DOHH2 (cell line): ENCODE data around the gene SUPT6H.
"Not testable (repeated sequence)": the region's sequence is repeated elsewhere in the genome, so short reads cannot be mapped to it uniquely, and the experiment has no call there.

ENCODE experiments used
- H3F3A ChIP-seq: fragments of 200-600 bp; sonication (generic), shearing (Covaris generic); 2 replicates; pipeline ENCODE4 v1.6.0; 2016; ENCODE audit warnings: antibody characterized with exemption, mild to moderate bottlenecking; ENCODE audit not compliant: control insufficient read depth, insufficient read depth
- H3K27ac ChIP-seq: fragments of 200-600 bp; sonication (generic); 2 replicates; pipeline ENCODE4 v1.5.1; 2014; ENCODE audit warnings: low read depth, mild to moderate bottlenecking, low read length, moderate library complexity
- H3K27me3 ChIP-seq: fragments of 200-600 bp; sonication (generic); 2 replicates; pipeline ENCODE4 v1.6.1; 2014; ENCODE audit warnings: mild to moderate bottlenecking, low read length, mixed read lengths; ENCODE audit not compliant: control insufficient read depth
- H3K36me3 ChIP-seq: fragments of 200-600 bp; sonication (generic); 2 replicates; pipeline ENCODE4 v1.6.1; 2014; ENCODE audit warnings: mild to moderate bottlenecking, low read length, moderate library complexity, mixed read lengths; ENCODE audit not compliant: control insufficient read depth
- H3K4me1 ChIP-seq: fragments of 200-600 bp; sonication (generic); 2 replicates; pipeline ENCODE4 v1.6.1; 2014; ENCODE audit warnings: mild to moderate bottlenecking, low read length, mixed read lengths; ENCODE audit not compliant: control insufficient read depth
- H3K4me2 ChIP-seq: fragments of 200-600 bp; sonication (generic); 2 replicates; pipeline ENCODE4 v1.6.0; 2014; ENCODE audit warnings: mild to moderate bottlenecking, low read length, moderate library complexity
- H3K4me3 ChIP-seq: fragments of 200-600 bp; sonication (generic); 2 replicates; pipeline ENCODE4 v1.5.1; 2014; ENCODE audit warnings: mild to moderate bottlenecking, low read length, mixed read lengths
- H3K79me2 ChIP-seq: fragments of 200-600 bp; sonication (generic); 2 replicates; pipeline ENCODE4 v1.6.1; 2014; ENCODE audit warnings: mild to moderate bottlenecking, low read length, mixed read lengths; ENCODE audit not compliant: control insufficient read depth
- H3K9me2 ChIP-seq: fragments of 200-600 bp; sonication (generic); replicated peaks from 2 replicates; pipeline ENCODE4 v1.6.1; 2014; ENCODE audit warnings: mild to moderate bottlenecking, low read length, mixed read lengths; ENCODE audit not compliant: control insufficient read depth
- H3K9me3 ChIP-seq: fragments of 200-600 bp; sonication (generic); 2 replicates; pipeline ENCODE4 v1.6.1; 2014; ENCODE audit warnings: antibody characterized with exemption, low read length, mixed read lengths; ENCODE audit not compliant: control insufficient read depth, insufficient read depth
- H4K20me1 ChIP-seq: fragments of 200-600 bp; sonication (generic); 2 replicates; pipeline ENCODE4 v1.6.0; 2014; ENCODE audit warnings: low read depth, mild to moderate bottlenecking, antibody characterized with exemption, low read length, moderate library complexity; ENCODE audit not compliant: control insufficient read depth, insufficient read depth
- EZH2phosphoT487 ChIP-seq: fragments of 200-600 bp; sonication (generic); IDR thresholded peaks from 2 replicates; pipeline ENCODE4 v1.6.1; 2017; ENCODE audit warnings: borderline replicate concordance, mild to moderate bottlenecking, antibody characterized with exemption, low read length, moderate library complexity, mixed read lengths
- TF ChIP-seq, protein P1 (sequence below): fragments of 200-600 bp; sonication (generic); IDR thresholded peaks from one replicate; pipeline ENCODE4 v1.5.1; 2014; ENCODE audit warnings: antibody characterized with exemption, mild to moderate bottlenecking, low read depth, low read length; ENCODE audit not compliant: poor library complexity, severe bottlenecking

SUPT6H gene

DNA sequence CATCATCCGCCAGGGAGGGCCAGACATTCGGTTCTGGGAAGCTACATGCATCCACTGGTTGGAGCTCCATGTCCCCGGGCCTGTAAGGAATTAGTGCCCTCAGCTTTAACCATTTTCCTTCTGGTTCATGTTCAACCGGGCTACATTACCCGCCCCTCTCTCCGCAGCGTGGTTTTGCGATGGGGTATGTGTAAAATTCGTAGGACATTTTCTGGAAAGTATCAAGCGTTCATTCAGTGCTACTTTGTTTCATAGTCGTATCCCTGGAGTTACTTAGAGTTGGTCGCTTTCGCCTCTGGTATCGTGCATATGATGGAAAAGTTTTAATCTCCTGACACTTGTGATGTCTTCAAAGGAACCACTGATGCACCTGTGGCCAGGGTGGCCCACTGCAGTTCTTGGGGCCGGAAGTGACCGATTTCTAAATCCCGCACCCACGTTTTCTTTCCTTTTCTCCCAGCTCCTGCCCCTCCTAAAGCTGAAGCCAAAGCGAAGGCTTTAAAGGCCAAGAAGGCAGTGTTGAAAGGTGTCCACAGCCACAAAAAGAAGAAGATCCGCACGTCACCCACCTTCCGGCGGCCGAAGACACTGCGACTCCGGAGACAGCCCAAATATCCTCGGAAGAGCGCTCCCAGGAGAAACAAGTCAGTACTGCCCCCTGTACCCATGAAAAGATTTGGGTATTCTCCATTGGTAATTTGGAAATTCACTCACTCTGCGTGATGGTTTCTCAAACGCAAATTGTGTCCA lies 58.4 kb downstream of the SUPT6H start:
- peak overlapping the region; percentile 100 for H3K4me2 ChIP-seq
- H3K27me3 ChIP-seq = peaks cover 3% of the 10 kb centered on the region; the same call in 1 of the 2 replicates
- peak overlapping the region; percentile 98 for H3K4me3 ChIP-seq
- H3F3A ChIP-seq = peaks cover 54% of the 10 kb centered on the region
- H3K79me2 ChIP-seq = peaks cover 54% of the 10 kb centered on the region
- peak overlapping the region; percentile 93 for H3K27ac ChIP-seq
- no peaks in the 10 kb centered on the region for H3K9me3 ChIP-seq
- no peaks in the 10 kb centered on the region for H3K9me2 ChIP-seq
- H3K4me1 ChIP-seq = peaks cover 50% of the 10 kb centered on the region
- H3K36me3 ChIP-seq = peaks cover 55% of the 10 kb centered on the region
- peaks cover 22% of the 10 kb centered on the region for H4K20me1 ChIP-seq
- no peak for TF ChIP-seq EZH2phosphoT487
- TF ChIP-seq, protein P1, sequence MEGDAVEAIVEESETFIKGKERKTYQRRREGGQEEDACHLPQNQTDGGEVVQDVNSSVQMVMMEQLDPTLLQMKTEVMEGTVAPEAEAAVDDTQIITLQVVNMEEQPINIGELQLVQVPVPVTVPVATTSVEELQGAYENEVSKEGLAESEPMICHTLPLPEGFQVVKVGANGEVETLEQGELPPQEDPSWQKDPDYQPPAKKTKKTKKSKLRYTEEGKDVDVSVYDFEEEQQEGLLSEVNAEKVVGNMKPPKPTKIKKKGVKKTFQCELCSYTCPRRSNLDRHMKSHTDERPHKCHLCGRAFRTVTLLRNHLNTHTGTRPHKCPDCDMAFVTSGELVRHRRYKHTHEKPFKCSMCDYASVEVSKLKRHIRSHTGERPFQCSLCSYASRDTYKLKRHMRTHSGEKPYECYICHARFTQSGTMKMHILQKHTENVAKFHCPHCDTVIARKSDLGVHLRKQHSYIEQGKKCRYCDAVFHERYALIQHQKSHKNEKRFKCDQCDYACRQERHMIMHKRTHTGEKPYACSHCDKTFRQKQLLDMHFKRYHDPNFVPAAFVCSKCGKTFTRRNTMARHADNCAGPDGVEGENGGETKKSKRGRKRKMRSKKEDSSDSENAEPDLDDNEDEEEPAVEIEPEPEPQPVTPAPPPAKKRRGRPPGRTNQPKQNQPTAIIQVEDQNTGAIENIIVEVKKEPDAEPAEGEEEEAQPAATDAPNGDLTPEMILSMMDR = peak; percentile 44

DNA sequence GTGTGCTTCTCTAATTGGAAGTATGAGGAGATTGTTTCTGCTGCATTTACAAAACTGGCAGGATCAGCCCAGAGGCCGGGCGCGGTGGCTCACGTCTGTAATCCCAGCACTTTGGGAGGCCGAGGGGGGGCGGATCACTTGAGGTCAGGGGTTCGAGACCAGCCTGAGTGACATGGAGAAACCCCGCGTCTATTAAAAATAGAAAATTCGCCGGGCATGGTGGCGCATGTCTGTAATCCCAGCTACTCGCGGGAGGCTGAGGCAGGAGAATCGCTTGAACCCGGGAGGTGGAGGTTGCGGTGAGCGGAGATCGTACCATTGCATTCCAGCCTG lies 59.0 kb downstream of the SUPT6H start:
- H3K9me3 ChIP-seq, H3K27me3 ChIP-seq, H3K9me2 ChIP-seq: not testable (repeated sequence)
- Histone ChIP-seq H3K79me2 (peaks cover 59% of the 10 kb centered on the region), H3K4me2 (peak overlapping the region; percentile 100), H3K4me3 (peak overlapping the region; percentile 98), H3K27ac (peak overlapping the region; percentile 93), H3F3A (peaks cover 58% of the 10 kb centered on the region), H4K20me1 (peaks cover 22% of the 10 kb centered on the region), H3K4me1 (peaks cover 54% of the 10 kb centered on the region), H3K36me3 (peaks cover 60% of the 10 kb centered on the region)

DNA sequence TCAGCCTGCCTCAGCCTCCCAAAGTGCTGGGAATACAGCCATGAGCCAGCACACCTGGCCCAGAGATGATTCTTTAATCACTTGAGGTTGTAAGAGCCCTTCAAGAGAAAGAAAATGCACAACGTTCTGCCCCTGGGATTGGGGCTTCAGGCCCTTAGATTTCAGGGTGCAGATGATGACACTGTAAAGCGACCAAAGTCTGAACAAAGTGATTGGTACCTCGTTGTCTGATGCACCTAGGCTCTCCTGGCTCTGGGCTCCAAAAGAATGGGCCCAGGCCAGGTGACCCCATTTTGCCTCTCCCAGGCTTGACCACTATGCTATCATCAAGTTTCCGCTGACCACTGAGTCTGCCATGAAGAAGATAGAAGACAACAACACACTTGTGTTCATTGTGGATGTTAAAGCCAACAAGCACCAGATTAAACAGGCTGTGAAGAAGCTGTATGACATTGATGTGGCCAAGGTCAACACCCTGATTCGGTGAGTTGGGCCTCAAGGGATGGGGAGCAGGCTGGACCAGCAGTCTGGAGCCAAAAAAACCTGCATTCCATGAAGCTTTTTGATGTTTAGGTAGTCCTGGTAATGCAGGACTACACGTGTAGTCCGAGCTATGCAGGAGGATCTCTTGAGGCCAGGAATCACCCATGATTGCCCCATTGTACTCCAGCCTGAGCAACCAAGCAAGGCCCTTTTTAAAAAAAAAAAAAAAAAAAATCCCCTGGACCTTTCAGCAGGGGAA lies 60.6 kb downstream of the SUPT6H start:
- Histone ChIP-seq H3K27ac (peak overlapping the region; percentile 93), H3K9me3 (no peaks in the 10 kb centered on the region), H3K36me3 (peaks cover 60% of the 10 kb centered on the region), H3K4me3 (peak overlapping the region; percentile 98), H3K79me2 (peaks cover 57% of the 10 kb centered on the region), H3K9me2 (no peaks in the 10 kb centered on the region), H3F3A (peaks cover 58% of the 10 kb centered on the region), H3K27me3 (0 out of 2 replicates have a peak, but pooled peaks cover 3% of the 10 kb centered on the region), H3K4me2 (peak overlapping the region; percentile 100), H4K20me1 (peaks cover 22% of the 10 kb centered on the region), H3K4me1 (peaks cover 59% of the 10 kb centered on the region)
- TF ChIP-seq, protein P1 = no peak
